ENCODE data around the gene SIT1.
A peak's percentile ranks its signal among the peaks of the same experiment; 100 is the strongest.

SIT1 gene

GRCh38 chr9:35609001-35609819 lies 41.5 kb downstream of the SIT1 start:
- Histone ChIP-seq H3K27me3 (ENCODE audit: low read depth, low read length) (no peaks in the 10 kb centered on the region), H3K4me1 (ENCODE audit: control insufficient read depth in 1 of 2, insufficient read depth in 2 of 2, low read length in 2 of 2) (peaks cover 4 to 25% of the 10 kb centered on the region in 2 donors), H3K4me3 (ENCODE audit: low read depth in 1 of 2, low read length in 2 of 2) (no peak overlapping the region), H3K36me3 (ENCODE audit: control insufficient read depth in 1 of 2, insufficient read depth in 2 of 2, low read length in 2 of 2) (peaks cover 21 to 27% of the 10 kb centered on the region in 2 donors), H3K27ac (ENCODE audit: low read length) (no peak overlapping the region), H3K9me3 (ENCODE audit: control insufficient read depth in 1 of 2, low read length in 2 of 2) (no peaks in the 10 kb centered on the region)

DNA sequence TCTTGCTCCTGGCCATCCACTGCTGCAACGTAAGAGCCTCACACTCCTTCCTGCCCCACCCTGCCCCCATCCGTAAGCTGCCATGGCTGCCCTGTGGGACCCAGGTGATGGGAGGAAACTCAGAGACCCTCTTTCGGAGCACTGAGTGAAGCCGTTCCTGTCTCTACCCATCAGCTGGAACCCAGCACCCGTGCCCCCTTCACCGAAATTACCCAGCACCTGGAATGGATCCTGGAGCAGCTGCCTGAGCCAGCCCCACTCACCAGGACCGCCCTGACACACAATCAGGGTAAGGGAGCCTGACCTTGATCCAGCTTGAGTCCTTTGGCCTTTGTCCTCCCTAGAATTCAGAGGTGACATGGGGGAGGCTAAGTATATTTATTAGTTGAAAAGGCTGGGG lies 42.5 kb downstream of the SIT1 start:
- peaks cover 21 to 27% of the 10 kb centered on the region in 2 donors for H3K36me3 ChIP-seq (ENCODE audit: control insufficient read depth in 1 of 2, insufficient read depth in 2 of 2, low read length in 2 of 2)
- H3K4me1 ChIP-seq (ENCODE audit: control insufficient read depth in 1 of 2, insufficient read depth in 2 of 2, low read length in 2 of 2): peaks cover 11 to 29% of the 10 kb centered on the region in 2 donors
- no peak overlapping the region for H3K4me3 ChIP-seq (ENCODE audit: low read depth in 1 of 2, low read length in 2 of 2)
- H3K9me3 ChIP-seq (ENCODE audit: control insufficient read depth in 1 of 2, low read length in 2 of 2): no peaks in the 10 kb centered on the region
- H3K27ac ChIP-seq (ENCODE audit: low read length): no peak overlapping the region
- H3K27me3 ChIP-seq (ENCODE audit: low read depth, low read length): no peaks in the 10 kb centered on the region

GRCh38 chr9:35606726-35607125 lies 44.0 kb downstream of the SIT1 start:
- Histone ChIP-seq H3K4me3 (ENCODE audit: low read depth in 1 of 2, low read length in 2 of 2) (peak overlapping the region; percentile 4 to 69), H3K9me3 (ENCODE audit: control insufficient read depth in 1 of 2, low read length in 2 of 2) (no peaks in the 10 kb centered on the region), H3K27me3 (ENCODE audit: low read depth, low read length) (no peaks in the 10 kb centered on the region), H3K27ac (ENCODE audit: low read length) (no peak overlapping the region), H3K4me1 (ENCODE audit: control insufficient read depth in 1 of 2, insufficient read depth in 2 of 2, low read length in 2 of 2) (peaks cover 14 to 30% of the 10 kb centered on the region in 2 donors), H3K36me3 (ENCODE audit: control insufficient read depth in 1 of 2, insufficient read depth in 2 of 2, low read length in 2 of 2) (peaks cover 21 to 27% of the 10 kb centered on the region in 2 donors)

DNA sequence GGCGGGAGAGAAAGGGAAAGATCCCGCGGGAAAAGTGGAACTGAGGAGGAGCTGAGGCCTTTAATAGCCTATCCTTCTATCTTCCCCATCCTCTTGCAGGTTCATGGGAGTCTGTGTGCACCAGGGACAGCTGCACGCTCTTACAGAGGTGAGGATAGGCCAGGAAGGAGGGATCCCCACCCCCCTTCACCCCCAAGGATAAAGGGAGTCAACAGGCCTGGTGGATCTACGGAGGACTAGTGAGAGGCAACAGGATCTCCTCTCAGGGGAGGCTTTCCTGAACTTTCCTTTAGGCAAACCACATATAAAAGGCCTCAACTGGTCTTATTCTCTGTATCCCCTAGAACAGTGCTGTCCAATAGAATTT lies 44.6 kb downstream of the SIT1 start:
- Histone ChIP-seq H3K27ac (ENCODE audit: low read length) (peak overlapping the region; percentile 20), H3K4me3 (ENCODE audit: low read depth in 1 of 2, low read length in 2 of 2) (peak overlapping the region; percentile 69 to 72), H3K4me1 (ENCODE audit: control insufficient read depth in 1 of 2, insufficient read depth in 2 of 2, low read length in 2 of 2) (peaks cover 14 to 27% of the 10 kb centered on the region in 2 donors), H3K36me3 (ENCODE audit: control insufficient read depth in 1 of 2, insufficient read depth in 2 of 2, low read length in 2 of 2) (peaks cover 21 to 27% of the 10 kb centered on the region in 2 donors), H3K27me3 (ENCODE audit: low read depth, low read length) (no peaks in the 10 kb centered on the region), H3K9me3 (ENCODE audit: control insufficient read depth in 1 of 2, low read length in 2 of 2) (no peaks in the 10 kb centered on the region)

- H3K4me1 ChIP-seq (ENCODE audit: control insufficient read depth in 1 of 2, insufficient read depth in 2 of 2, low read length in 2 of 2): peaks cover 14 to 27% of the 10 kb centered on the region in 2 donors
- peak overlapping the region; percentile 4 for H3K27ac ChIP-seq (ENCODE audit: low read length)
- H3K27me3 ChIP-seq (ENCODE audit: low read depth, low read length): no peaks in the 10 kb centered on the region
- H3K4me3 ChIP-seq (ENCODE audit: low read depth in 1 of 2, low read length in 2 of 2): peak overlapping the region; percentile 69 to 72
- H3K9me3 ChIP-seq (ENCODE audit: control insufficient read depth in 1 of 2, low read length in 2 of 2): no peaks in the 10 kb centered on the region
- peaks cover 21 to 27% of the 10 kb centered on the region in 2 donors for H3K36me3 ChIP-seq (ENCODE audit: control insufficient read depth in 1 of 2, insufficient read depth in 2 of 2, low read length in 2 of 2)
These were observed 45.2 kb downstream of the SIT1 start for GRCh38 chr9:35605351-35606137.

- Histone ChIP-seq H3K4me3 (ENCODE audit: low read depth in 1 of 2, low read length in 2 of 2) (peak within 1 kb of the TSS; percentile 88 to 95), H3K36me3 (ENCODE audit: control insufficient read depth in 1 of 2, insufficient read depth in 2 of 2, low read length in 2 of 2) (peaks cover 20 to 24% of the 10 kb centered on the region in 2 donors), H3K27ac (ENCODE audit: low read length) (peak within 1 kb of the TSS; percentile 95), H3K27me3 (ENCODE audit: low read depth, low read length) (no peaks in the 10 kb centered on the region), H3K4me1 (ENCODE audit: control insufficient read depth in 1 of 2, insufficient read depth in 2 of 2, low read length in 2 of 2) (peaks cover 14 to 27% of the 10 kb centered on the region in 2 donors), H3K9me3 (ENCODE audit: control insufficient read depth in 1 of 2, low read length in 2 of 2) (no peaks in the 10 kb centered on the region)
These were observed 46.0 kb downstream of the SIT1 start, which contains the start of gene TESK1 for GRCh38 chr9:35604578-35605350. TESK1 (plus strand) TSS chr9:35605262; CDS start chr9:35605620, 358 bp downstream.

DNA sequence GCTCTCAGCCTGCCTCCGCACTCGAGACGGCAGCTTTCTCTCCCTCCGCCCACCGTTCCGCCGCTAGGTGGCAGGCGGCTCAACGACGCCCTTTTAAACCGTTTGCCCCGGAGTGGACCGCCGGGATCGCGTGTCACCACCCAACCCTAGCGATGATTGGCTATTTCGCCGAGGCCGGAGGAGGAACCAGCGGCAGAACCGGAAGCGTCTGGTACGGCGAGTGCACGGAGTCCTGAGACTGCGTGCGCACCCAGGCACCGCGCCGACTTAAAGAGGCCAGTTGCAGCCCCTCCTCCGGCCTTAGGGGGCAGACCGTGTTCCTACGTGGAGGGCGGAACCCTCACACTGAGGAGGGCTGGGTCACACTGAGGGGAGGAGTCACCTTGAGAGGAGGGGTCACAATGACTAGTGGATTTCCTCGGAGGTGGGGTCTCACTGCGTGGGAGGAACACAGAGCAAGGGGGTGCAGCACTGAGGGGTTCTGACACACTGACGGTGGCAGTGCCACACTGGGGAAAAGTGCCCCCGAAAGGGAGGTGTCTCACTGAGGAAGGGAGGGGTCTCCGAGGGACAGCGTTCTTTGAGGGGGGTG lies 46.6 kb downstream of the SIT1 start:
- Histone ChIP-seq H3K4me3 (ENCODE audit: low read depth in 1 of 2, low read length in 2 of 2) (peak overlapping the region; percentile 88 to 95), H3K27me3 (ENCODE audit: low read depth, low read length) (no peaks in the 10 kb centered on the region), H3K27ac (ENCODE audit: low read length) (peak overlapping the region; percentile 95), H3K36me3 (ENCODE audit: control insufficient read depth in 1 of 2, insufficient read depth in 2 of 2, low read length in 2 of 2) (peaks cover 16 to 18% of the 10 kb centered on the region in 2 donors), H3K9me3 (ENCODE audit: control insufficient read depth in 1 of 2, low read length in 2 of 2) (no peaks in the 10 kb centered on the region), H3K4me1 (ENCODE audit: control insufficient read depth in 1 of 2, insufficient read depth in 2 of 2, low read length in 2 of 2) (peaks cover 14 to 27% of the 10 kb centered on the region in 2 donors)

DNA sequence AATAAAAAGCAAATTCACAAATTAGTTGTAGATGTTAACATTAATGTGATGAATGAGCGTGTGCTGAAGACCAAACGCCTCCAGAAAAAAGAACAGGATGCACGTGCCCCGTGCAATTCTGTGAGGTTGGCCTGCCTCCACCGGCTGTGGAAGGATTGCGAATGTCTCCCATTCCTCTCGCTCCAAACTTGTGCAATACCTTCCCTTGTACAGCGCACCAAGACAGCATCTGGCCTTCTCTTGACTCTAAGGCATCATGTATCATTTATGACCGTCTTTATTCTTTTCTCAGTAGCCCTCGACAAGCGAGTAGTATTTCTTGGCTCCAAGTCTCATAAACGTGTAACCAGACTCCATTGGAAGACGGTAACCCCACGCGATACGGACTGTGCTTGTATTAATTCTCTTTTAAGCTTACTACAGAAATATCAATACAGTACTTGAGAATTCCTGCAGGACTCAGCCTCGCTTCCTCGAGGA lies 47.2 kb downstream of the SIT1 start:
- Histone ChIP-seq H3K4me3 (ENCODE audit: low read depth in 1 of 2, low read length in 2 of 2) (peak overlapping the region; percentile 88 to 95), H3K36me3 (ENCODE audit: control insufficient read depth in 1 of 2, insufficient read depth in 2 of 2, low read length in 2 of 2) (peaks cover 11 to 13% of the 10 kb centered on the region in 2 donors), H3K27ac (ENCODE audit: low read length) (peak overlapping the region; percentile 88), H3K27me3 (ENCODE audit: low read depth, low read length) (no peaks in the 10 kb centered on the region), H3K9me3 (ENCODE audit: control insufficient read depth in 1 of 2, low read length in 2 of 2) (no peaks in the 10 kb centered on the region), H3K4me1 (ENCODE audit: control insufficient read depth in 1 of 2, insufficient read depth in 2 of 2, low read length in 2 of 2) (peaks cover 14 to 27% of the 10 kb centered on the region in 2 donors)

DNA sequence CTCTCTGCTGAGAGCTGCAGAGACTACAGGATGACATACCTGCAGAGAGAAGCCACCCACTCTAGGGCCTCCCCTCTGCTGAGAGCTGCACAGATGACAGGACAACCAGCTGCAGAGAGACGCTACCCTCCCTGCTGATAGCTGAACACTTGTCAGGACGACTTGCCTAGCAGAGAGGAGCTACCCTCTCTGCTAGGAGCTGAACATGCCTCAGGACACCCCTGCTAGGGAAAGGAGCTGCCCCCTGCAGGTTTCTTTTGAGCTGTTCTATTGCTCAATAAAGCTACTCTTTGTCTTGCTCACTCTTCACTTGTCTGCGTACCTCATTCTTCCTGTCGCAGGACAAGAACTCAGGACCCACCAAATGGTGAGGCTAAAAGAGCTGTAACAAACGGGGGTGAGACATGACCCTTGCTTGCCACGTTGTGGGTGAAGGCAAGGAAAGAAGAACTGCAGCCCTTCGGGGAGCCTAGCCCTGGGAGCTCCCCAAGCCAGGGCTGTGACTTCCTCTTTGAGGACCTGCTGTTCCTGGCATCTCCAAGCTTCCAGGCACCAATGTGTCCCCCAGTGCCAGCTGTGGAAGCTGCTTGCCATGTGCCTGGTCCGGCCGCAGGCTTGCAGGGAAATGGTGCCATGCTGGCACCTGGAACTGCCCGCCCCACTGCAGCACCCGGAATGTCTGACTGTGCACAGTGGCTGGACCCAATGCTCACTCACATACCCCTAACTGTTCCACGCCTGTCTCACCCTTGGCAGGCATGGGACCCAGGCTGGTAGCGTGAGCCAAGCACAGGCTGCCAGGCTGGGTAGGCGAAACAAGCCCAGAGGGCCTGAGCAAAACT lies 50.7 kb downstream of the SIT1 start:
- Histone ChIP-seq H3K4me3 (ENCODE audit: low read depth in 1 of 2, low read length in 2 of 2) (no peak overlapping the region), H3K27ac (ENCODE audit: low read length) (no peak overlapping the region), H3K27me3 (ENCODE audit: low read depth, low read length) (no peaks in the 10 kb centered on the region), H3K4me1 (ENCODE audit: control insufficient read depth in 1 of 2, insufficient read depth in 2 of 2, low read length in 2 of 2) (peaks cover 9 to 10% of the 10 kb centered on the region in 2 donors), H3K36me3 (ENCODE audit: control insufficient read depth in 1 of 2, insufficient read depth in 2 of 2, low read length in 2 of 2) (no peaks in the 10 kb centered on the region), H3K9me3 (ENCODE audit: control insufficient read depth in 1 of 2, low read length in 2 of 2) (no peaks in the 10 kb centered on the region)

All from muscle layer of duodenum (tissue), 2 donors.